DMS153 treated with DMSO at 0.1 percent for 48 hours (cell line): ENCODE results near the gene CLDN1.

Experiments used
- DNase-seq: peaks from one replicate; lab custom pipeline; 2025; ENCODE audit not compliant: unreplicated experiment; lab: John Stamatoyannopoulos, UW

CLDN1 gene

GRCh38 chr3:190321789-190322603 lies at the start of gene CLDN1:
CLDN1 (minus strand) TSS chr3:190322446; CDS start chr3:190322206, 240 bp downstream.
- DNase-seq, result peak; percentile 61

- DNase-seq, result no peak
Observed at GRCh38 chr3:190371152-190371551, 48.9 kb upstream of the CLDN1 start.

- no peak for DNase-seq
Observed at GRCh38 chr3:190370369-190370768, 48.1 kb upstream of the CLDN1 start.

- DNase-seq, result no peak
Observed at GRCh38 chr3:190369668-190370295, 47.5 kb upstream of the CLDN1 start.

GRCh38 chr3:190368881-190369280 lies 46.6 kb upstream of the CLDN1 start:
- DNase-seq, result no peak

- no peak for DNase-seq
Observed at GRCh38 chr3:190366133-190366532, 43.9 kb upstream of the CLDN1 start.

- DNase-seq, result no peak
Observed at GRCh38 chr3:190362258-190362657, 40.0 kb upstream of the CLDN1 start.

- no peak for DNase-seq
Observed at GRCh38 chr3:190361791-190362190, 39.5 kb upstream of the CLDN1 start.

- no peak for DNase-seq
Observed at GRCh38 chr3:190360228-190360627, 38.0 kb upstream of the CLDN1 start.

- no peak for DNase-seq
Observed at GRCh38 chr3:190359813-190360212, 37.6 kb upstream of the CLDN1 start.

- DNase-seq, result no peak
Observed at GRCh38 chr3:190357468-190357867, 35.2 kb upstream of the CLDN1 start.

GRCh38 chr3:190356246-190356645 lies 34.0 kb upstream of the CLDN1 start:
- no peak for DNase-seq

GRCh38 chr3:190352861-190353457 lies 30.7 kb upstream of the CLDN1 start:
- DNase-seq, result no peak

- no peak for DNase-seq
Observed at GRCh38 chr3:190346541-190346940, 24.3 kb upstream of the CLDN1 start.

GRCh38 chr3:190345878-190346277 lies 23.6 kb upstream of the CLDN1 start:
- no peak for DNase-seq

- DNase-seq, result no peak
Observed at GRCh38 chr3:190345027-190345821, 23.0 kb upstream of the CLDN1 start.

GRCh38 chr3:190340071-190340470 lies 17.8 kb upstream of the CLDN1 start:
- no peak for DNase-seq

- no peak for DNase-seq
Observed at GRCh38 chr3:190339130-190339529, 16.9 kb upstream of the CLDN1 start.

GRCh38 chr3:190338717-190339116 lies 16.5 kb upstream of the CLDN1 start:
- no peak for DNase-seq

- DNase-seq, result no peak
Observed at GRCh38 chr3:190337301-190337700, 15.1 kb upstream of the CLDN1 start.

GRCh38 chr3:190336516-190337189 lies 14.4 kb upstream of the CLDN1 start:
- no peak for DNase-seq
